Activated T-cell treated with anti-CD3 and anti-CD28 coated beads, Interleukin-2, amount 50 U/mL, for 72 hours (primary cell): ENCODE results near the gene NOL4L. TPM values are rescaled to one million over a fixed set of nuclear protein-coding genes. Genes with fewer than 3 reads are reported as not detected.
A peak's percentile ranks its signal among the peaks of the same experiment; 100 is the strongest.

Experiments
- ATAC-seq, 2 donors: fragments of 150-1000 bp; cut with Tn5 transposase; replicated peaks in 1 of 2; 2 replicates each; pipeline ENCODE4 v1.10.0; 2021; ENCODE audit warnings: moderate library complexity in 2 of 2, mild to moderate bottlenecking in 1 of 2
- DNase-seq, 2 donors: peaks; one replicate each; pipeline ENCODE4 v3.0.0; 2021 to 2022; ENCODE audit warnings: mixed read lengths in 1 of 2
- H3K27ac Mint-ChIP-seq: one replicate; pipeline ENCODE4 v1.8.0; 2022; ENCODE audit warnings: mild to moderate bottlenecking, moderate library complexity, mixed read lengths
- H3K27me3 Mint-ChIP-seq: one replicate; pipeline ENCODE4 v1.8.0; 2022; ENCODE audit warnings: low read depth, mixed read lengths
- H3K36me3 Mint-ChIP-seq, 2 donors: one replicate each; pipeline ENCODE4 v1.8.0; 2022; ENCODE audit warnings: mixed read lengths in 2 of 2, mild to moderate bottlenecking in 1 of 2; ENCODE audit not compliant: insufficient read depth in 2 of 2
- H3K4me1 Mint-ChIP-seq: one replicate; pipeline ENCODE4 v1.8.0; 2022; ENCODE audit warnings: low read depth, mixed read lengths
- H3K4me3 Mint-ChIP-seq, 2 donors: one replicate each; pipeline ENCODE4 v1.8.0; 2022; ENCODE audit warnings: mild to moderate bottlenecking in 2 of 2, mixed read lengths in 2 of 2, moderate library complexity in 2 of 2
- H3K9me3 Mint-ChIP-seq, 2 donors: one replicate each; pipeline ENCODE4 v1.8.0; 2022; ENCODE audit warnings: mixed read lengths in 2 of 2
- total RNA-seq, 2 donors: library from RNA; stranded (reverse); gene quantifications; one replicate each; pipeline ENCODE4 v1.2.3, GENCODE V29; 2022

The NOL4L gene
- total RNA-seq, 2 donors from 2014 or later: 28.2 to 30.0 TPM

GRCh38 chr20:32436968-32437367 is 148.2 kb downstream of the NOL4L start:
- H3K36me3 Mint-ChIP-seq: peaks cover 17 to 33% of the 10 kb centered on the region in 2 donors
- ATAC-seq (no peak), DNase-seq (no peak)
- no peaks in the 10 kb centered on the region for H3K27me3 Mint-ChIP-seq
- no peak overlapping the region for H3K4me3 Mint-ChIP-seq
- no peaks in the 10 kb centered on the region for H3K9me3 Mint-ChIP-seq
- H3K27ac Mint-ChIP-seq: no peak overlapping the region
- peaks cover 24% of the 10 kb centered on the region for H3K4me1 Mint-ChIP-seq

- Mint-ChIP-seq H3K4me1 (peaks cover 22% of the 10 kb centered on the region), H3K27me3 (no peaks in the 10 kb centered on the region), H3K4me3 (no peak overlapping the region), H3K27ac (no peak overlapping the region), H3K9me3 (no peaks in the 10 kb centered on the region), H3K36me3 (peaks cover 17 to 39% of the 10 kb centered on the region in 2 donors)
- ATAC-seq (no peak), DNase-seq (no peak)
Measured at GRCh38 chr20:32436142-32436861, 148.8 kb downstream of the NOL4L start.

GRCh38 chr20:32435449-32436107 is 149.6 kb downstream of the NOL4L start:
- H3K27ac Mint-ChIP-seq: no peak overlapping the region
- H3K9me3 Mint-ChIP-seq: no peaks in the 10 kb centered on the region
- DNase-seq (no peak), ATAC-seq (no peak)
- no peak overlapping the region for H3K4me3 Mint-ChIP-seq
- no peaks in the 10 kb centered on the region for H3K27me3 Mint-ChIP-seq
- peaks cover 20% of the 10 kb centered on the region for H3K4me1 Mint-ChIP-seq
- H3K36me3 Mint-ChIP-seq: peaks cover 17 to 39% of the 10 kb centered on the region in 2 donors

GRCh38 chr20:32434434-32434833 is 150.7 kb downstream of the NOL4L start:
- Mint-ChIP-seq H3K27ac (no peak overlapping the region), H3K9me3 (no peaks in the 10 kb centered on the region), H3K27me3 (no peaks in the 10 kb centered on the region), H3K4me3 (no peak overlapping the region), H3K36me3 (peaks cover 17 to 38% of the 10 kb centered on the region in 2 donors), H3K4me1 (peaks cover 19% of the 10 kb centered on the region)
- ATAC-seq (no peak), DNase-seq (no peak)

GRCh38 chr20:32433311-32434021 is 151.7 kb downstream of the NOL4L start:
- Mint-ChIP-seq H3K4me1 (peaks cover 9% of the 10 kb centered on the region), H3K4me3 (no peak overlapping the region), H3K27me3 (no peaks in the 10 kb centered on the region), H3K27ac (peak overlapping the region; percentile 4), H3K36me3 (peaks cover 21 to 39% of the 10 kb centered on the region in 2 donors), H3K9me3 (no peaks in the 10 kb centered on the region)
- DNase-seq: no peak
- no peak for ATAC-seq

- Mint-ChIP-seq H3K27ac (peak overlapping the region; percentile 24), H3K9me3 (no peaks in the 10 kb centered on the region), H3K4me1 (no peaks in the 10 kb centered on the region), H3K36me3 (peaks cover 16 to 42% of the 10 kb centered on the region in 2 donors), H3K4me3 (no peak overlapping the region), H3K27me3 (no peaks in the 10 kb centered on the region)
- ATAC-seq (no peak), DNase-seq (no peak)
Measured at GRCh38 chr20:32432277-32432676, 152.9 kb downstream of the NOL4L start.

GRCh38 chr20:32431457-32431856 is 153.7 kb downstream of the NOL4L start:
- ATAC-seq (no peak), DNase-seq (no peak)
- no peaks in the 10 kb centered on the region for H3K9me3 Mint-ChIP-seq
- H3K27ac Mint-ChIP-seq: peak overlapping the region; percentile 43
- H3K27me3 Mint-ChIP-seq: no peaks in the 10 kb centered on the region
- no peak overlapping the region for H3K4me3 Mint-ChIP-seq
- no peaks in the 10 kb centered on the region for H3K4me1 Mint-ChIP-seq
- H3K36me3 Mint-ChIP-seq: peaks cover 16 to 43% of the 10 kb centered on the region in 2 donors

- Mint-ChIP-seq H3K36me3 (peaks cover 18 to 46% of the 10 kb centered on the region in 2 donors), H3K27ac (no peak overlapping the region), H3K27me3 (no peaks in the 10 kb centered on the region), H3K4me1 (no peaks in the 10 kb centered on the region), H3K9me3 (peaks cover 0 to 1% of the 10 kb centered on the region in 2 donors), H3K4me3 (no peak overlapping the region)
- ATAC-seq (no peak), DNase-seq (no peak)
Measured at GRCh38 chr20:32429745-32430360, 155.3 kb downstream of the NOL4L start.

- Mint-ChIP-seq H3K9me3 (peaks cover 0 to 1% of the 10 kb centered on the region in 2 donors), H3K4me3 (no peak overlapping the region), H3K27ac (no peak overlapping the region), H3K27me3 (no peaks in the 10 kb centered on the region), H3K36me3 (peaks cover 19 to 47% of the 10 kb centered on the region in 2 donors), H3K4me1 (no peaks in the 10 kb centered on the region)
- DNase-seq (no peak), ATAC-seq (no peak)
Measured at GRCh38 chr20:32429343-32429742, 155.8 kb downstream of the NOL4L start.

- Mint-ChIP-seq H3K4me1 (no peaks in the 10 kb centered on the region), H3K9me3 (peaks cover 0 to 1% of the 10 kb centered on the region in 2 donors), H3K27me3 (no peaks in the 10 kb centered on the region), H3K27ac (peak overlapping the region; percentile 54), H3K4me3 (no peak overlapping the region), H3K36me3 (peaks cover 16 to 36% of the 10 kb centered on the region in 2 donors)
- ATAC-seq: no peak
- DNase-seq: no peak
Measured at GRCh38 chr20:32427996-32428395, 157.1 kb downstream of the NOL4L start.

GRCh38 chr20:32421290-32421689 is 163.8 kb downstream of the NOL4L start:
- Mint-ChIP-seq H3K27ac (no peak overlapping the region), H3K9me3 (peaks cover 0 to 1% of the 10 kb centered on the region in 2 donors), H3K4me1 (peaks cover 26% of the 10 kb centered on the region), H3K27me3 (no peaks in the 10 kb centered on the region), H3K36me3 (peaks cover 6 to 17% of the 10 kb centered on the region in 2 donors), H3K4me3 (no peak overlapping the region)
- no peak for ATAC-seq
- no peak for DNase-seq

- H3K9me3 Mint-ChIP-seq: no peaks in the 10 kb centered on the region
- ATAC-seq: no peak
Measured at GRCh38 chr20:32418376-32418775, 166.8 kb downstream of the NOL4L start.

GRCh38 chr20:32416206-32416605 is 168.9 kb downstream of the NOL4L start:
- peaks cover 0 to 21% of the 10 kb centered on the region in 2 donors for H3K36me3 Mint-ChIP-seq
- ATAC-seq: no peak
- H3K4me1 Mint-ChIP-seq: peaks cover 68% of the 10 kb centered on the region
- H3K27me3 Mint-ChIP-seq: no peaks in the 10 kb centered on the region
- H3K4me3 Mint-ChIP-seq: no peak overlapping the region
- no peak overlapping the region for H3K27ac Mint-ChIP-seq
- H3K9me3 Mint-ChIP-seq: no peaks in the 10 kb centered on the region
- DNase-seq: no peak

More at GRCh38 chr20:32418376-32418775, 166.8 kb downstream of the NOL4L start:
- Mint-ChIP-seq H3K27ac (peak overlapping the region; percentile 11), H3K4me1 (peaks cover 50% of the 10 kb centered on the region), H3K27me3 (no peaks in the 10 kb centered on the region), H3K36me3 (peaks cover 2 to 16% of the 10 kb centered on the region in 2 donors), H3K4me3 (no peak overlapping the region)
- no peak for DNase-seq
